ENCODE measurements around the gene EPB41L2.

EPB41L2 gene

GRCh38 chr6:131061041-131061750, 1.8 kb downstream of the EPB41L2 start:
- no peak for DNase-seq

DNA sequence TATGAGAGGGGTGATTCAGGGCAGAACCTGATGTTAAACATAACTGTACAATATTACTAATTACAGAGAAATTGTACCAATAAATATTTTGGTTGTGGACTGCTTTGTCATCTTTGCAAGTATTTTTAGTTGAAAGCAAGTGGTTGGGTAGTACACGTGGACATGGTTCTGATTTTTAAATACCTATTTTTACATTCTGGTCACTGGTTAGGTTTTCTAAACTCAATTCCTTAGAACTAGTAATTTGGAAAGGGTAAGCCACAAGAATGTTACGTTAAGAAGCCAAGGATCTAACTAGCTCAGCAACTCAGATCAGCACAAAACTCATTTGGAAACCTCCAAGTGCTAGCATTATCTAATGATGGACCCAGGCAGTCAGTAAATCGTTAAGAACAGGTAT, 2.7 kb downstream of the EPB41L2 start:
- DNase-seq = no peak

DNA sequence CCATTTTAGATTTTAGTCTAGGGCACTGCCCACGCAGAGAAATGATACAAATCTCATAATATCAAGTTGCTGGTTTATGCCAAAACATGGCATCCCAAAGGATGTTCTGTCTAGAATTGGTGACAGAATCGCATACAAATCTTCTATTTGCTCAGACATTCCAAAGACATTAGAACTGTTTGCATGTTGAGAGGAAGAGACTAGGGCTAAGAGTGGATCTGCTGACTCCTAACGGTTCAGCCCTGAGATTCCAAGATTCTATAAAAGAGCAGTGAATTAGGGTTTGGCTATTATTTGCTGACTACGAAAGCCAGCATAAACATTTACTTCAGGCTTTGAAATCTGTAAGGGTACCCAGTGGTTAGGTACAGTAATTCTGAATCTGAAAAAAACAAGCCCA, 3.6 kb downstream of the EPB41L2 start:
- DNase-seq = no peak

DNA sequence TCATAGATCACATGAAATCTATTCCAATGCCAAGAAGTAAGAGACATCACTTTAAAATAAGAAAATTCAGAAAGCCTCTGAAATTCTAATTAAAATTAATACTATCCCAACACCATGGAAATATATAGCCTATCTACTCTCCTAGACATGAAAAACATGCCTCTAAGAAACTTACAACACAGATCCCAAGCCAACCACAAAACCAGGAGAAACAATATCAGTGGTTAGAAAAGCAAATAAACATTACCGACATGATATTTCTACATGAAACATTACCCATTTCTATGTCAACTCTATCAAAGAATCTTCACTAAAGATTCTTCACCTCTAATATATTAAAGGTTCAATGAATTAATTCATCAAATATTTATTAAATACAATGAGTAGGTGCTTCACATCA, 4.8 kb downstream of the EPB41L2 start:
- DNase-seq = no peak

- no peak for DNase-seq
Observed at GRCh38 chr6:131054392-131055250, 8.4 kb downstream of the EPB41L2 start.

- DNase-seq = no peak
Observed at GRCh38 chr6:131053546-131054240, 9.4 kb downstream of the EPB41L2 start.

DNA sequence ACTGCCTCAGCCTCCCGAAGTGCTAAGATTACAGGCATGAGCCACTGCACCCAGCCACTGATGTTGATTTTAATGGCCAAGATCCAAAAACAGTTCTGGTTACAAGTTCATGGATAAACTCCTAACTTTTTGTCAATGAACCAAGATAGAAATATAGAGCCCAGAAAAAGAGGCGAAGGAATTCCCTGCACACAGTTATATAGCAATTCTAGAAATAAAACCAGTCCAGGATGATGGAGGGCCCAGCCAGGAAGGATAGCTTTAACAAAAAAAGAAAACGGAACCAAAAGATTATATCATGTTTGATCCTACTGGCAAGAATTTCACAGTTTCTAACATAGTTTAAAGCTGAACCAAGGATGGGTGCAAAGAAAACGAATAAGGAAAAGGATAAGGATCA, 10.9 kb downstream of the EPB41L2 start:
- no peak for DNase-seq

DNA sequence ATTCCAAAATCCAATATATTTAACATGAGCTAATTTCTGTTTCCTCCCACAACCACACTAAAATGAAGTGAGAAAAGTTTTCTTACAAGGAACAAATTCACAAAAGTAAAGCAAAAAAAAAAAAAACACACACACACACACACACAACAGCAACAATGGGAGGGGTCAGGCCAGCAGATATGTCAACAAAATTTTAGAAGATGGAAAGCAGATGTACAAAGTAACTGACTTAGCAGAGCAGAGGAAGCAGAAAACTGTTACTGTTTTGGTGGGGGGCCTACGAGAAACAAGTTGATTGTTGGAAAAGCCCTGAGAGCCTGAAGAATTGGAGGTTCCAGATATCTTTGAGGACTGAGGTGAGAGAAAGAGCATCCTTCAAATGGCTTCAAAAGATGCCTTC, 11.7 kb downstream of the EPB41L2 start:
- no peak for DNase-seq

DNA sequence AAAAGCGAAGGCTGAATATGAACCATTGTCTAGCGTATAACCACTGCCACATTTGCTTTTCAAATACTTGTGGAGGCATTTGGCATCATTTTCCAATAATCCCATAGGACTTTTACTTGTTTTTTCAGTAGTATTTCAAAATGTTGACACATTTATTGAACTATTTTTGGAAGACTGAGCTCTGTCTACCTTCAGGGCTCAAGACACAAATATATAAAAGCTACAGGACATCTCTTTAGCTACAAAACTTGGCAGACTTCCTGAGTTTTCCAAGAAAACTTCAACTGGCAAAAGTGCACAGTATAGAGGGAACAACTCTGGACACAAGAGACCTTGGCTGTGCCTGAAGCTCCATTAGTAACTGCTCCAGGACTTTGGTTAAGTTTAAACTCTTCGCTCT, 13.4 kb downstream of the EPB41L2 start:
- no peak for DNase-seq

- no peak for DNase-seq
Observed at GRCh38 chr6:131048933-131049515, 14.0 kb downstream of the EPB41L2 start.

DNA sequence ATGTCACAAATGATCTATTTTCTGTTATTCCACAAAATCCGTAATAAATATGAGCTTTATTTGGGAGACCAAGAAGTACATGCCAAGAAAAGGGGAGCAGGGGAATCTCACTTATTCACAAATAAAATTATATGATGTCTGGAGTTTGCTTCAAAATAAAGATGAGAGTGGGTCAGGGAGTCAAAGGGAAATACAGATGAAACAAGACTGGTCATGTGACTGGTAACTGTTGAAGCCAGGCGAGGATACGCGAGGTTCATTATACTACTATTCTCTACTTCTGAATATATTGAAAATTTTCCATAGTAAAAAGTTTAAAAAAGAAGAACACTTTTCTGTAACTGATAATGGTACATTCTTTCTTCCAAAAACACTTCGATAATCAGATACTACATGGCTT, 14.6 kb downstream of the EPB41L2 start:
- no peak for DNase-seq

DNA sequence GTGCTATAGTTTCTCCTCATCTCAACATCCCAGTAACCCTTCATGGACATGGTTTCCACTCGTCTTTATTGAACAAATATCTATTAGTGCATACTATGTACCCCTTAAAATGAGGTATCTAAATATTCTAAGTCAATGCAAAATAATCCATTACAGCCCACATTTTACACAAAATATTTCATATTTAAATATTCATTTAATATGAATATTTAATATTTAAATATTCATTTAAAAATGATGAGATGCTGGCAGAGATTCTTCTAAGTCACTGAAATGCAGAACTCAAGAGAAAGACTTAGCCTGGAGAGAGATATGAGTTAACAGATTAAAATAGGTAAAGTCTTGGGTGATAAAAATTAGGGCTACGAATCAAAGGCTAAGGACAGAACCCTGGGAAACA, 17.9 kb downstream of the EPB41L2 start:
- no peak for DNase-seq

- DNase-seq = no peak
Observed at GRCh38 chr6:131043902-131044447, 19.1 kb downstream of the EPB41L2 start.

DNA sequence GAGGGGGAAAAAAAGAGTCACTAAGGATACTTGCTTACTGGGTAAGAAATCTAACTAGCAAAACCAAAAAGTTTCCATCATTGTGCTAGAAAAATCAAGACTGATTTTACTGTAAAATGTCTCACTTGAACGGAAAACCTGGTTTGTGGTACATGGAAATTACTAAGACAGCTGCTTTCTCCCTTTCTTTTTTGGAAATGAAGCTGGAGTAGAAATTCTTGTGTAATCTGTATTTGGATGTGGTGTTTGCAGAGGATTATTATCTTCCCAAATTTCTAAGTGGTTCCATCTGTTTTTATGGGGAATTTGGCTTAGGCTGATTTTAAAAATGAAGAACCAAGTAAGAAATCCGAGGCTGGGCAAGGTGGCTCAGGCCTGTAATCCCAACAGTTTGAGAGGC, 20.4 kb downstream of the EPB41L2 start:
- no peak for DNase-seq

DNA sequence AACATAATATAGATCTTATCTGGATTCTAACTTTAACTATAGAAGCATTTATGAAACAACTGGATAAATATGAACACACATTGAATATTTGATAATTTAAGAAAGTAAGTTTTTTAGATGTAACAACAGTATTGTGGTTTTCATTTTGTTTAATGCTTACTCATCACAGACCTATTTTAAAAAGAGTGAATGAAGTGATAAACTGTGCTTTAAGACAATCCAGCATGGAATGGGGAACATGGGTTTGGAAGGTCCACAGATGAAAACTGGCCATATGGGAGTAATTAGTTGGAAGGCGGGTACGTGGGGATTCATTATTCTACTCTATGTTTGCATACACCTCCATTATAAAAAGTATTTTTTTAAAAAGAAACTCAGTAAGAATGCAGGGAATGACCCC, 21.2 kb downstream of the EPB41L2 start:
- DNase-seq = no peak

DNA sequence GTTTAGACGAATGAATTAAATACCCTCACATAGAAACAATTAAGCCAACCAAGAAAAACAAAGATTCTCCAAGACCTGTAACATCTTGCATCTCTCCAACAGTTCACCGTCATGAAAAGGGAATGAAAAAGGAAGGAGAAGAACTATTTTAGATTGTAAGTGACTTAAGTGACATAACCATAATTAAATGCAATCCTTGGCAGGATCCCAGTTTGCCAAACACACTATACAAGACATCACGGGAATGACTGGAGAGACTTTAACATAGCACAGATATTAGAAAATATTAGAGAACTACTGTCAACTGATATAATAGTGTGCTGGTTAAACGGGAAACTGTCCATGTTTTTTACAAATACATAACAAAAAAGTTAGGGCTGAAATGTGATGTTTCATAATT, 22.2 kb downstream of the EPB41L2 start:
- DNase-seq = no peak

- no peak for DNase-seq
Observed at GRCh38 chr6:131039345-131039680, 23.7 kb downstream of the EPB41L2 start.

- no peak for DNase-seq
Observed at GRCh38 chr6:131038597-131039344, 24.3 kb downstream of the EPB41L2 start.

- DNase-seq = no peak
Observed at GRCh38 chr6:131037194-131037897, 25.7 kb downstream of the EPB41L2 start.

- no peak for DNase-seq
Observed at GRCh38 chr6:131036601-131037000, 26.4 kb downstream of the EPB41L2 start.

GRCh38 chr6:131036143-131036542, 26.9 kb downstream of the EPB41L2 start:
- no peak for DNase-seq

DNA sequence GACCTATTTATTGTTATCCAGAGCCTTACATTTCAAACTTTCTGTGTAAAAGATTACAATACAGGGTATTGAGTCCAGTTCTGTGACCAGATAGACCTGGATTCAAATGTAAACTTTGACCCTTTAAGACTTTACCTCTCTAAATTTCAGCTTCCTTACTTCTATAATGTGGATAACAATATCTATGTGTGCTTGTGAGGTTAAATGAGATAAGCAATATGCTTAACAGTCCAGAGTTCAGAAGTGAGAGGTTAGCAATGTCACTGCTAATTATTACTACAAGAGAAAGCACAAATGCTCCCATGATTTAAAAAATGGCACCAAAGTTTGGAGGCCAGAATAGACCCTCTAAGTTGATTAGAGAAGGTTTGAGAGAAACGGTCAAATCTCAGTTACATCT, 27.5 kb downstream of the EPB41L2 start:
- no peak for DNase-seq

Measured in stimulated activated CD4-positive, alpha-beta T cell treated with anti-CD3 and anti-CD28 coated beads, Interleukin-1b, Interleukin-23, amount 100 ng/mL, for 48 hours (primary cell).